ENCODE data around the gene DNAJB1.

The DNAJB1 gene

DNA sequence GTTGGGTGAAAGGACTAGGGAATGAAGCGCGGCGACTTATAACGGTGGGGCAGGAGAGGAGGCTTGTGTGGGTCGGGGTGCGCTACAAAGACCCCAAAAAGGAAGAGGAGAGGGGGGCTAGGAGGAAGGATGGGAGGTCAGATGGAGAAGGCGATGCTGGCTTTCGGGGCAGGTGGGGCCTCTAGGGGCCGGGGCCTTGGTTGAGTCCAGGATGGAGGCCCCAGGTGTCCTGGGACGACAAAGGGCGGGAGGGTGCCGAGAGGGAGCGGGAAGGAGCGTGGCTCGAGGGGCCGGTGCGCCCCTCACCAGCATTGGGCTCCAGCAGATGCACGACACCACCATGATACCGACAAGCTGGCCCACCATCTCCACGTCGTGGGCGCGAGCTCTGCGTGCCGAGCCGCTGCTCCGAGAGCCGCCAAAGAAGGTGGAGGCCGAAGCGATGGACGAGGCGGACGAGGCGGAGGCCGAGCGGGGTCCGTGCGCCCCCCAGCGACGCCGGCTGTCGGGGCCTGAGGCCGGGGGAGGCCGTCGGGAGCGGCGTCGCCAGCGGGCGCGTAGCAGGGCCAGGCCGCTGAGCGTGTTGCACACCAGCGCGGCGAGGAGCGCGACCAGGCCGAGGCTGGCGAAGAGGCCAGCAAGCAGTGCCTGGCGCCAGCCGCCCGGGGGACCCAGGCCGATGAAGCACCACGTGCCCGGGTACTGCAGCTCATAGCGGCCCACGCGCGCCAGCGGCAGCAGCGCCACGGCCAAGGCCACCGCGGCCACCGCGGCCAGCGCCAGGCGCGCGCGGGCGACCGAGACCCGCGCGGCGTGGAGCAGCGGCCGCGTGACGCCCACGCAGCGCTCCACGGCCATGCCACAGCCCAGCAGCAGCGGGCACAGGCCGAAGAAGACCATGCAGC is 44.9 kb downstream of the DNAJB1 start:
- DNase-seq (ENCODE audit: low spot score), result no peak

- DNase-seq (ENCODE audit: low spot score), result no peak
These were observed 45.8 kb downstream of the DNAJB1 start for GRCh38 chr19:14472202-14472938.

- no peak for DNase-seq (ENCODE audit: low spot score)
These were observed 46.6 kb downstream of the DNAJB1 start for GRCh38 chr19:14471436-14472187.

GRCh38 chr19:14470031-14470876 is 47.9 kb downstream of the DNAJB1 start:
- no peak for DNase-seq (ENCODE audit: low spot score)

GRCh38 chr19:14467816-14468215 is 50.4 kb downstream of the DNAJB1 start:
- DNase-seq (ENCODE audit: low spot score), result no peak

DNA sequence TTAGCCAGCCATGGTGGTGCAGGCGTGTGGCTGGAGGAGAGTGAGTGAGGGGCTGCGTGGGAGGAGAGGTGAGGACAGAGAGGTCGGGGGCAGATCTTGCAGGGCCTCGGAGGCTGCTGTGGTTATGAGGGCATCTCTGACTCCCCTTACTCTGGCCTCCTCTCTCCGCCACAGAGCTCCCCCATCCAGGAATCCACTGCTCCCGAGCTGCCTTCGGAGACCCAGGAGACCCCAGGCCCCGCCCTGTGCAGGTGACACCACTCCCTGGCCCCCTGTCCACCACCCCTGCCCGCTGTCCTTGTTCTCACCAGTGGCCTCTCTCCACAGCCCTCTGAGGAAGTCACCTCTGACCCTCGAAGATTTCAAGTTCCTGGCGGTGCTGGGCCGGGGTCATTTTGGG is 50.8 kb downstream of the DNAJB1 start:
- no peak for DNase-seq (ENCODE audit: low spot score)

Measured in RKO (cell line).